ENCODE measurements around the gene ADAMTSL4.
A peak's percentile ranks its signal among the peaks of the same experiment; 100 is the strongest.
"Not testable (repeated sequence)": the region's sequence is repeated elsewhere in the genome, so short reads cannot be mapped to it uniquely, and the experiment has no call there.

The ADAMTSL4 gene

DNA sequence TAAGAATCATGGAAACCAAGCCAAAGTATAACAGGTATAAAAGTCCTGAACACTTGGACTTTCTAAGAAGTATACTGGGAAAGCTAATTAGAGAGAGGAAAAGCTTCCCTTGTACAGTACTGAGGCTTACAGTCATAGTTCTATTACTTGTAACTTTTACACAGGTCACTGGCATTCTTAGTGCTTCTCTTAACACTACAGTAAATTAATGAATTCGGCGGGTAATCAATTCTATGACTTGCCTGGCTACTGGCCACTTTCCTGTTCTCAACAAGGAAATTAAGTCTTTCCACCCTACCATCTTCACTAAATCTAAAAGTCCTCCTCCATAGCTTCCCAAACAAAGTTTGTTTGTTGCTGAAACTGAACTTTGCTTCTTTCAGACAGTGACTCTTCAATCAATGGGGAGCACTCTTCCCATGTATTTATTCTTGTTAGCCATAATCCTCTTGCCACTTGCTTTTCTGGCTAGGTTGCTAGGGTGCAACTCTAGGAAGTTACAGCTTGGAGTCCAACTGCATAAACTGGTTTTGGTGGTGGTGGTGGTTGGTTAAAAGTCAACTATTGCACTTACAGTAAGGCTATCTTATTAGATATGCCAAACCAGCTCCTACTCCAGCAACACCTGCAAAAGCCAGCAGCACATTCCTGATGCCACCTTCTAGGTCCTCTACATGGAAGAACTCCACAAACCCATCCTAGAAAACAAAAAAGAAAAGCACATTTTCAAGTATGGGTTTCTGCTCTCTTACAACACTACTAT is 27.8 kb downstream of the ADAMTSL4 start:
- H3K4me1 Mint-ChIP-seq (ENCODE audit: low read depth), result peaks cover 50% of the 10 kb centered on the region
- H3K27ac Mint-ChIP-seq, result peak overlapping the region; percentile 99
- H3K27me3 Mint-ChIP-seq, result no peaks in the 10 kb centered on the region
- H3K9me3 Mint-ChIP-seq, result no peaks in the 10 kb centered on the region
- peak overlapping the region; percentile 99 for H3K4me3 Mint-ChIP-seq
- no peak for DNase-seq
- H3K36me3 Mint-ChIP-seq (ENCODE audit: low read depth), result peaks cover 75% of the 10 kb centered on the region

GRCh38 chr1:150577557-150578271 is 28.5 kb downstream of the ADAMTSL4 start:
- Mint-ChIP-seq H3K4me3 (peak overlapping the region; percentile 99), H3K27me3 (no peaks in the 10 kb centered on the region), H3K4me1 (ENCODE audit: low read depth) (peaks cover 47% of the 10 kb centered on the region), H3K27ac (peak overlapping the region; percentile 99), H3K9me3 (no peaks in the 10 kb centered on the region), H3K36me3 (ENCODE audit: low read depth) (peaks cover 67% of the 10 kb centered on the region)
- no peak for DNase-seq

GRCh38 chr1:150578272-150579109 is 29.3 kb downstream of the ADAMTSL4 start:
- Mint-ChIP-seq H3K36me3 (ENCODE audit: low read depth) (peaks cover 59% of the 10 kb centered on the region), H3K9me3 (no peaks in the 10 kb centered on the region), H3K27me3 (no peaks in the 10 kb centered on the region), H3K4me1 (ENCODE audit: low read depth) (peaks cover 39% of the 10 kb centered on the region), H3K27ac (peak overlapping the region; percentile 99), H3K4me3 (peak overlapping the region; percentile 99)
- DNase-seq, result peak; percentile 78

DNA sequence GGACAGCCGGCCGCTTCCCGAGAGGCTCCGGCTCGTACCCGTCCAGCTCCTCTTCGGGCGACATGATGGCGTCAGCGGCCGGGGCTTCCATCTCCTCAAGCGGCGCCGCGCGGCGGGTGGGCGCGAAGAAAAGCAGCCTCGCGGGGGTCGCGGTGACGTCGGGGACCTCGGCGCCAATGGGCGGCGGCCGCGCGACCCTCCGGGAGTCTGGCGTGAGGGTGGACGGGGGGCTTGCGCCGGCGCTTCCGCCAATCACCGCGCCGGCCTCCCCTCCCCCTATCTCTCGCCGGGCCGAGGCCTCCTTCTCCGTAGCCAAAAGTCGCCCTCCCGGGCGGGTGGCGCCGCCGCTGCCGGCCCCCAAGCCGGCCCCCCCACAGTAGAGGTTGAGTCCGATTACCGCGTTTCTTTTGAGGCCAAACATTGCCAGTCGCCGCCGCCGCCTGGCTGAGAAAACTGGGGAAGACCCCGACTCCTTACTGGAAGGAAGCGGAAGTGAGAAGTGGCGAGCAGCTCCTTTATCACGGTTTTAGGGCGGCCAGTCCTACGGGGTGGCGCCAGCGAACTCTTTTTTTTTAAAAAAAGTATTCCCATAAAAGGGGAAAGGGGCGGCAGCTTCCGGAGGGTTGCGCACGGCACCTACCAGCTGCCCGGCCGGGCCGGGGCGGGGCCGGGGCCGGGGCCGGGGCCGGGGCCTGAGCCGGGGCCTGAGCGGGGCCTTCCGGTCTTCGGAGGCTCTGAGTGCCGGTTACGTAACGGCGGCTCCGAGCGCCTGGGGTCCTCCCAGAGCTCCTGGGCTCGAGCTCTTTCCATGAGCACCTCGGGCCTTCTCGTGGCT is 30.1 kb downstream of the ADAMTSL4 start, which contains the start of gene MCL1:
Gene MCL1, minus strand, starts transcription at position 501 of the 835 bp plus-strand sequence. Its CDS starts 80 bp downstream, at position 421.
- peak within 1 kb of the TSS; percentile 99 for H3K4me3 Mint-ChIP-seq
- peak within 1 kb of the TSS; percentile 99 for H3K27ac Mint-ChIP-seq
- peaks cover 33% of the 10 kb centered on the region for H3K4me1 Mint-ChIP-seq (ENCODE audit: low read depth)
- DNase-seq, result peak; percentile 88
- no peaks in the 10 kb centered on the region for H3K27me3 Mint-ChIP-seq
- no peaks in the 10 kb centered on the region for H3K9me3 Mint-ChIP-seq
- H3K36me3 Mint-ChIP-seq (ENCODE audit: low read depth), result peaks cover 51% of the 10 kb centered on the region

DNA sequence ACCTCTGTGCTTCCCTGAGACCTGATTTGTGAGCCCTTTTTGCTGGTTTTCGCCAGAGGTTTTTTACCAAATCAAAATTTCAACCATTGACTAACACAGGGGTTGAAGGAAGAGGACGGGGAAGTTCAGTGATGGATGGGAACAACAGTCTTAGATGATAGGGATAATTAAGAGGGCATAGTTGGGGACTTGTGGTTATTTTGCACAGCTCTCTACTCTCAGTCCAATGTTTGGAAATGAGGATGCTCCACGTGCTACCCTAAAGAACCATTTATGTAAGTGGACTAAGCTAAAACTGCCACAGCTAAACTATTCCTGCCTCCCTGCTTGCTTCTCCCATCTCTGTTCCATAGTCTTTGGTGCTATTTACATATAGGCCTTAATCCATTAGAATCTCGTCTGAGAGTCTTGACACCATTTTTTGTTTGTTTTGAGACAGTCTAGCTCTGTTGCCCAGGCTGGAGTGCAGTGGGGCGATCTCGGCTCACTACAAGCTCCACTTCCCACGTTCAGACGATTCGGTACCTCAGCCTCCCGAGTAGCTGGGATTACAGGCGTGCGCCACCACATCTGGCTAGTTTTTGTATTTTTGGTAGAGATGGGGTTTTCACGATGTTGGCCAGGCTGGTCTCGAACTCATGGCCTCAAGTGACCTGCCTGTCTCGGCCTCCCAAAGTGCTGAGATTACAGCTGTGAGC is 30.9 kb downstream of the ADAMTSL4 start:
- Mint-ChIP-seq H3K36me3 (ENCODE audit: low read depth) (peaks cover 43% of the 10 kb centered on the region), H3K9me3 (no peaks in the 10 kb centered on the region), H3K27me3 (no peaks in the 10 kb centered on the region), H3K27ac (peak overlapping the region; percentile 96), H3K4me1 (ENCODE audit: low read depth) (peaks cover 25% of the 10 kb centered on the region), H3K4me3 (peak overlapping the region; percentile 99)
- DNase-seq, result no peak

DNA sequence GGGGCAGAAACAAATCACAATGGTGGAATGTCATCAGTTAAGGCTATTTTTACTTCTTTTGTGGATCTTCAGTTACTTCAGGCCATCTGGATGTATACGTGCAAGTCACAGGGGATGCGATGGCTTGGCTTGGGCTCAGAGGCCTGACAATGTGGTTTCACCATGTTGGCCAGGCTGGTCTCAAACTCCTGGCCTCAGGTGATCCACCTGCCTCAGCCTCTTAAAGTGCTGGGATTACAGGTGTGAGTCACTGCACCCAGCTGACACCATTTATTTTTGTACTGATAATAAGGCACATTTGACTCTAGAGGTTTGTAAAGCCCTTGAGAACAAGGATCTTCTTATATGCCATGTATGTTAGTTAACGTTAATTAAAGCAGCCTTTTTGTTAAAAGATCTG is 31.8 kb downstream of the ADAMTSL4 start:
- peak overlapping the region; percentile 99 for H3K4me3 Mint-ChIP-seq
- H3K9me3 Mint-ChIP-seq, DNase-seq, H3K27me3 Mint-ChIP-seq: not testable (repeated sequence)
- H3K4me1 Mint-ChIP-seq (ENCODE audit: low read depth), result peaks cover 20% of the 10 kb centered on the region
- peak overlapping the region; percentile 96 for H3K27ac Mint-ChIP-seq
- H3K36me3 Mint-ChIP-seq (ENCODE audit: low read depth), result peaks cover 35% of the 10 kb centered on the region

DNA sequence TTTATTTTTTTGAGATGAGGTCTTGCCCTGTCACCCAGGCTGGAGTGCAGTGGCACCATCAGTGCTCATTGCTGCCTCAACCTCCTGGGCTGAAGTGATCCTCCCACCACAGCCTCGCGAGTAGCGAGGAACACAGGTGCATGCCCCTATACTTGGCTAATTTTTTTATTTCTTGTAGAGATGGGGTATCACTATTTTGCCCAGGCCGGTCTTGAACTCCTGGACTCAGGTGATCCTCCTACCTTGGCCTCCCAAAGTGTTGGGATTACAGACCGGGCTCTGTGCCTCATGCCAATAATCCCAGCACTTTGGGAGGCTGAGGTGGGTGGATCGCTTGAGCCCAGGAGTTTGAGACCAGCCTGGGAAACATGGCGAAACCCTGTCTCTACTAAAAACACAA is 32.2 kb downstream of the ADAMTSL4 start:
- not testable (repeated sequence) for H3K4me3 Mint-ChIP-seq, H3K27ac Mint-ChIP-seq, DNase-seq

DNA sequence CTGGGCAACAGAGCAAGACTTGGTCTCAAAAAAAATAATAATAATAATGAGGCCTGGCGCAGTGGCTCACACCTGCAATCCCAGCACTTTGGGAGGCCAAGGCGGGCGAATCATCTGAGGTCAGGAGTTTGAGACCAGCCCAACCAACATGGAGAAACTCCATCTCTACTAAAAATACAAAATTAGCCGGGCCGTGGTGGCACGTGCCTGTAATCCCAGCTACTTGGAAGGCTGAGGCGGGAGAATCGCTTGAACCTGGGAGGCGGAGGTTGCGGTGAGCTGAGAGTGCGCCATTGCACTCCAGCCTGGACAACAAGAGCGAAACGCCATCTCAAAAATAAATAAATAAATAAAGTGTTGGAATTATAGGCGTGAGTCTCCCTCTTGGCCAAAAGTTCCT is 32.8 kb downstream of the ADAMTSL4 start:
- H3K4me1 Mint-ChIP-seq (ENCODE audit: low read depth), result peaks cover 17% of the 10 kb centered on the region
- not testable (repeated sequence) for H3K27me3 Mint-ChIP-seq, H3K4me3 Mint-ChIP-seq, H3K9me3 Mint-ChIP-seq, DNase-seq, H3K27ac Mint-ChIP-seq
- H3K36me3 Mint-ChIP-seq (ENCODE audit: low read depth), result peaks cover 25% of the 10 kb centered on the region

More for the DNA sequence above, 32.2 kb downstream of the ADAMTSL4 start:
- peaks cover 30% of the 10 kb centered on the region for H3K36me3 Mint-ChIP-seq (ENCODE audit: low read depth)
- not testable (repeated sequence) for H3K27me3 Mint-ChIP-seq, H3K9me3 Mint-ChIP-seq
- H3K4me1 Mint-ChIP-seq (ENCODE audit: low read depth), result peaks cover 17% of the 10 kb centered on the region

DNA sequence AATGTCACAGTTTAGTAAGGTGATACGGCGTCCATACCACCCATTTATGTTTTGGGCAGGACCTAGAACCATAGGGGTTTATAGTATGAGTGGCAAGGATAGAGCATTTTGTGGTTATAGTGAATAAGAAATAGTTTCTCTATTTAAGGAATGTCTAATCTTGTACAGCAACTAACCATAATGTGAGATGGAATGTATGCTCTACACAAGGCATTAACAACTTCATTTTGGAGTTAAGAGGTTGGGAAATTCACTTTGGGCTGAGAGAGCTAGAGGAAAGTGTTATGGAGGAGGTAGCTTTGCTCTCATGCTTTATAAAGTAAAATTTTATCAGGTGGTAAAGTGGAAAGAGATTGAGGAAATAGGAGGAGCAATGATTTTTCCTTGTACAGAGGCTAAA is 33.2 kb downstream of the ADAMTSL4 start:
- Mint-ChIP-seq H3K27ac (no peak overlapping the region), H3K36me3 (ENCODE audit: low read depth) (peaks cover 21% of the 10 kb centered on the region), H3K27me3 (no peaks in the 10 kb centered on the region)

DNA sequence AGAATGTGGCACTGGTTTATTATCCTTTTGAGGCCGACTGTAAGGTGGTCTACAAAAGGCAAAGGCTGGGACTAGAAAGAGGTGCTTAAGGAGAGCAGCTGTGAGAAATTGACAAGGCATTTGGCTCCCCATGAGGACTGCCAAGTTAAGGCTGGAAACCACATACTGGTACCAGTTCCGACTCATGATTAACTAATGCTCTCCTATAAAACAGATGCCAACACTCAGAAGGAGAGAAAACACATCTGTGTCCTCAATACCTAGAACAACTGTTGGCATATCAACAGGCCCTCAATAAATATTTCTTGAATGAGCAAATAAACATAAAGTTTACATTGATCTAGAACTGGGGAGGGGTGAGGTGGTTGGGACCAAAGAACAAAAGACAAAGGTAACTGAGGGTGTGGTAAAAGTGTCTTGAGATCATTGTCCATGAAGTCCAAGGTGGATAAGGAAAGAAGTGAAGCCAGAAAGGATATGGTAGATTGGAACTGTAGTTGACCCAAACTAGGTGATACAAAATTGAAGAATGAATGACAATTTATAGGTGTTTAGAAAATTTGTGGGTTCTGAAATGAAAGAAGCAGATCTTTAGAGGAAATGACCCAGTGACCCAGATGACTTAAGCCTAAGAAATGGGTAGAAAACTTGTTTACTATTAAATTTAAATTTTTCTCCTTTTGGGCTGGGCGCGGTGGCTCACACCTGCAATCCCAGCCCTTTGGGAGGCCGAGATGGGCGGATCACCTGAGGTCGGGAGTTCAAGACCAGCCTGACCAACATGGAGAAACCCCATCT is 47.1 kb downstream of the ADAMTSL4 start:
- Mint-ChIP-seq H3K36me3 (ENCODE audit: low read depth) (peaks cover 12% of the 10 kb centered on the region), H3K4me3 (no peak overlapping the region), H3K4me1 (ENCODE audit: low read depth) (peaks cover 13% of the 10 kb centered on the region), H3K9me3 (no peaks in the 10 kb centered on the region), H3K27ac (peak overlapping the region; percentile 2), H3K27me3 (no peaks in the 10 kb centered on the region)
- DNase-seq, result no peak

More for the DNA sequence above, 33.2 kb downstream of the ADAMTSL4 start:
- DNase-seq, result no peak
- peaks cover 17% of the 10 kb centered on the region for H3K4me1 Mint-ChIP-seq (ENCODE audit: low read depth)
- H3K4me3 Mint-ChIP-seq, result no peak overlapping the region
- no peaks in the 10 kb centered on the region for H3K9me3 Mint-ChIP-seq

DNA sequence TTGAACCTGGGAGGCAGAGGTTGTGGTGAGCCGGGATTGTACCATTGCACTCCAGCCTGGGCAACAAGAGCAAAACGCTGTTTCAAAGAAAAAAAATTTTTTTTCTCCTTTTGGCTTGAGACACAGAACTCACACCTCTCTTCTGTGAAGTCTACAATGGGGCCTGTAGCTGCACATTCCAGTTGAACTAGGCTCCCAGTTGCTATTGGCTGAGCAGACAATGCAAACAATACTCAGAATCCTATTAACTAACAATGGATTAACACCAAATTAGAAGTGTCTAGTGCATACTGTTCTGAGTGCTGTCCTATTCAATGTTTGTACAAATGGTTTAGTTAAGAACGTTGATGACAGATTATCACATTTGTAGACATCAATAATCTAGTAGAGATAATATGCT is 47.8 kb downstream of the ADAMTSL4 start:
- H3K36me3 Mint-ChIP-seq (ENCODE audit: low read depth), result peaks cover 12% of the 10 kb centered on the region
- H3K4me1 Mint-ChIP-seq (ENCODE audit: low read depth), result peaks cover 15% of the 10 kb centered on the region
- DNase-seq, result no peak
- no peaks in the 10 kb centered on the region for H3K9me3 Mint-ChIP-seq
- no peak overlapping the region for H3K27ac Mint-ChIP-seq
- H3K4me3 Mint-ChIP-seq, result no peak overlapping the region
- no peaks in the 10 kb centered on the region for H3K27me3 Mint-ChIP-seq

DNA sequence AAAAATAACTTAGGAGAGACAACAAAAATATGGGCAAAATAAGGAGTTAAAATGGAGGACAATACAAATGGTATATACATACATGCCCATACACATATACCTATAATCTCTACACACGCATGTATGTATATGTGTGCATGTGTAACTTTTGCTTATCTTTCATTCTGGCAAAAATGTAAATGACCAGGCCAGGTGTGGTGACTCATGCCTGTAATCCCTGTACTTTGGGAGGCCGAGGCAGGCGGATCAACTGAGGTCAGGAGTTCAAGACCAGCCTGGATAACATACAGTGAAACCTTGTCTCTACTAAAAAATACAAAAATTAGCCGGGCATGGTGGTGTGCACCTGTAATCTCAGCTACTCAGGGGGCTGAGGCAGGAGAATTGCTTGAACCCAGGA is 49.1 kb downstream of the ADAMTSL4 start:
- DNase-seq, H3K4me3 Mint-ChIP-seq, H3K27ac Mint-ChIP-seq, H3K27me3 Mint-ChIP-seq, H3K9me3 Mint-ChIP-seq: not testable (repeated sequence)
- H3K36me3 Mint-ChIP-seq (ENCODE audit: low read depth), result peaks cover 12% of the 10 kb centered on the region
- peaks cover 18% of the 10 kb centered on the region for H3K4me1 Mint-ChIP-seq (ENCODE audit: low read depth)

GRCh38 chr1:150601540-150601939 is 52.3 kb downstream of the ADAMTSL4 start:
- peaks cover 30% of the 10 kb centered on the region for H3K4me1 Mint-ChIP-seq (ENCODE audit: low read depth)
- no peaks in the 10 kb centered on the region for H3K27me3 Mint-ChIP-seq
- no peaks in the 10 kb centered on the region for H3K9me3 Mint-ChIP-seq
- H3K27ac Mint-ChIP-seq, result no peak overlapping the region
- no peak overlapping the region for H3K4me3 Mint-ChIP-seq
- peaks cover 12% of the 10 kb centered on the region for H3K36me3 Mint-ChIP-seq (ENCODE audit: low read depth)
- no peak for DNase-seq
